ENCODE measurements around the gene NR5A2.
A peak's percentile ranks its signal among the peaks of the same experiment; 100 is the strongest.

The NR5A2 gene

GRCh38 chr1:200115532-200115931 is 88.0 kb downstream of the NR5A2 start:
- no peaks in the 10 kb centered on the region for H3K36me3 ChIP-seq (ENCODE audit: insufficient read depth, low read length)
- no peak overlapping the region for H3K4me3 ChIP-seq (ENCODE audit: low read length, poor library complexity, severe bottlenecking)
- no peak for TF ChIP-seq CTCF (conservative IDR thresholded peaks at IDR 0.05; ENCODE audit: low read length)
- TF ChIP-seq EZH2phosphoT487 (IDR thresholded peaks at IDR 0.05; ENCODE audit: borderline replicate concordance), result no peak
- H3K4me1 ChIP-seq (ENCODE audit: insufficient read depth, low read length, poor library complexity, severe bottlenecking), result peaks cover 7% of the 10 kb centered on the region
- no peak overlapping the region for H3K9ac ChIP-seq (ENCODE audit: low read depth, low read length, poor library complexity, severe bottlenecking)
- no peaks in the 10 kb centered on the region for H3K9me2 ChIP-seq (replicated peaks; ENCODE audit: low read depth, low read length)
- H4K20me1 ChIP-seq (ENCODE audit: insufficient read depth, low read length, poor library complexity, severe bottlenecking), result no peaks in the 10 kb centered on the region
- H3K9me3 ChIP-seq (ENCODE audit: insufficient read depth, low read depth, low read length), result no peaks in the 10 kb centered on the region
- H2AFZ ChIP-seq (ENCODE audit: low read length), result peak overlapping the region; percentile 14
- no peak overlapping the region for H3K4me2 ChIP-seq (ENCODE audit: low read depth, low read length, poor library complexity, severe bottlenecking)
- H3F3A ChIP-seq (ENCODE audit: low read depth), result no peaks in the 10 kb centered on the region
- no peaks in the 10 kb centered on the region for H3K79me2 ChIP-seq (ENCODE audit: insufficient read depth, low read length)
- H3K27me3 ChIP-seq (ENCODE audit: insufficient read depth, low read length, poor library complexity, severe bottlenecking), result no peaks in the 10 kb centered on the region

GRCh38 chr1:200116324-200116723 is 88.8 kb downstream of the NR5A2 start:
- Histone ChIP-seq H3K9me3 (ENCODE audit: insufficient read depth, low read depth, low read length) (no peaks in the 10 kb centered on the region), H3K4me2 (ENCODE audit: low read depth, low read length, poor library complexity, severe bottlenecking) (no peak overlapping the region), H3F3A (ENCODE audit: low read depth) (no peaks in the 10 kb centered on the region), H4K20me1 (ENCODE audit: insufficient read depth, low read length, poor library complexity, severe bottlenecking) (no peaks in the 10 kb centered on the region), H3K4me3 (ENCODE audit: low read length, poor library complexity, severe bottlenecking) (no peak overlapping the region), H3K4me1 (ENCODE audit: insufficient read depth, low read length, poor library complexity, severe bottlenecking) (peaks cover 10% of the 10 kb centered on the region), H3K36me3 (ENCODE audit: insufficient read depth, low read length) (no peaks in the 10 kb centered on the region), H3K9me2 (replicated peaks; ENCODE audit: low read depth, low read length) (no peaks in the 10 kb centered on the region), H2AFZ (ENCODE audit: low read length) (no peak overlapping the region), H3K9ac (ENCODE audit: low read depth, low read length, poor library complexity, severe bottlenecking) (no peak overlapping the region), H3K79me2 (ENCODE audit: insufficient read depth, low read length) (no peaks in the 10 kb centered on the region), H3K27me3 (ENCODE audit: insufficient read depth, low read length, poor library complexity, severe bottlenecking) (no peaks in the 10 kb centered on the region)
- TF ChIP-seq EZH2phosphoT487 (IDR thresholded peaks at IDR 0.05; ENCODE audit: borderline replicate concordance), result no peak
- no peak for TF ChIP-seq CTCF (conservative IDR thresholded peaks at IDR 0.05; ENCODE audit: low read length)

DNA sequence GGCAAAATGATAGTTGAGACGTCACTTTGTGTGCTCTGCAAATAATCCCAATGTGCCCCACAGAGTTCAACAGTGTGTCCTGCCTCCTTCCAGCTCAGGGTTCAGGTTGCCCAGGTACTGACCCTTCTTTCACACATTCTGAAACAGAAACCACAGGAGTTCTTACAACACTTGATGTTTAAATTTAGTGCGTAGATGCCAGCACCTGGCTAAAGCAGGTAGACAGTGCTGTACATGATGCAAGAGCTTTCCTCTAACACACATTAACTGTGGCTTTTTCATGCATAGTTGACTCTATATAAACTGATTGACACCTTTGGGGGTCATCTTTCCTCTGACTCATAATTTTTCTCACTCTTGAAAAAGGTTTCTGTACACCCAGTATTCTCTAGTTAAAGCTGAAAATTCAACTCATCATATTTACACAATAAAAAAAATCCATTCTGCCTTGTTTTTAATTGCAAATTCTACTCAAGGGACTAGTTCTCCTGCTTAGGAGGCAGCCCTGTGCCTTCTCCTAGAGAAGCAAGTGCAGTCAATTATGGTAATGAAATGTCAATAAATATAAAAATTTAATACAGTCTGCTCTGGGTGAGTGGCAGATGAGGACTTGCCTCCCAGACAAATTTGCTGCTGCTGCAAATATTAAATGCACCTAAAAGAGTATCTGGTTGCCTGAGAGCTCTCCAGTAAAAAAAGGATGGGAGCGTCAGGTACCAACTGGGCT is 91.4 kb downstream of the NR5A2 start:
- Histone ChIP-seq H3F3A (ENCODE audit: low read depth) (no peaks in the 10 kb centered on the region), H3K4me3 (ENCODE audit: low read length, poor library complexity, severe bottlenecking) (no peak overlapping the region), H3K36me3 (ENCODE audit: insufficient read depth, low read length) (no peaks in the 10 kb centered on the region), H3K4me1 (ENCODE audit: insufficient read depth, low read length, poor library complexity, severe bottlenecking) (peaks cover 27% of the 10 kb centered on the region), H2AFZ (ENCODE audit: low read length) (no peak overlapping the region), H3K9me3 (ENCODE audit: insufficient read depth, low read depth, low read length) (no peaks in the 10 kb centered on the region), H3K9ac (ENCODE audit: low read depth, low read length, poor library complexity, severe bottlenecking) (no peak overlapping the region), H3K27me3 (ENCODE audit: insufficient read depth, low read length, poor library complexity, severe bottlenecking) (no peaks in the 10 kb centered on the region), H3K79me2 (ENCODE audit: insufficient read depth, low read length) (no peaks in the 10 kb centered on the region), H4K20me1 (ENCODE audit: insufficient read depth, low read length, poor library complexity, severe bottlenecking) (no peaks in the 10 kb centered on the region), H3K9me2 (replicated peaks; ENCODE audit: low read depth, low read length) (no peaks in the 10 kb centered on the region), H3K4me2 (ENCODE audit: low read depth, low read length, poor library complexity, severe bottlenecking) (no peak overlapping the region)
- no peak for TF ChIP-seq EZH2phosphoT487 (IDR thresholded peaks at IDR 0.05; ENCODE audit: borderline replicate concordance)

GRCh38 chr1:200121421-200121820 is 93.9 kb downstream of the NR5A2 start:
- no peaks in the 10 kb centered on the region for H3K27me3 ChIP-seq (ENCODE audit: insufficient read depth, low read length, poor library complexity, severe bottlenecking)
- no peak overlapping the region for H2AFZ ChIP-seq (ENCODE audit: low read length)
- peak overlapping the region; percentile 40 for H3K4me2 ChIP-seq (ENCODE audit: low read depth, low read length, poor library complexity, severe bottlenecking)
- H4K20me1 ChIP-seq (ENCODE audit: insufficient read depth, low read length, poor library complexity, severe bottlenecking), result no peaks in the 10 kb centered on the region
- no peaks in the 10 kb centered on the region for H3K79me2 ChIP-seq (ENCODE audit: insufficient read depth, low read length)
- no peaks in the 10 kb centered on the region for H3K9me2 ChIP-seq (replicated peaks; ENCODE audit: low read depth, low read length)
- TF ChIP-seq EZH2phosphoT487 (IDR thresholded peaks at IDR 0.05; ENCODE audit: borderline replicate concordance) (no peak), CTCF (conservative IDR thresholded peaks at IDR 0.05; ENCODE audit: low read length) (no peak)
- H3F3A ChIP-seq (ENCODE audit: low read depth), result no peaks in the 10 kb centered on the region
- no peaks in the 10 kb centered on the region for H3K36me3 ChIP-seq (ENCODE audit: insufficient read depth, low read length)
- H3K4me1 ChIP-seq (ENCODE audit: insufficient read depth, low read length, poor library complexity, severe bottlenecking), result peaks cover 27% of the 10 kb centered on the region
- H3K9me3 ChIP-seq (ENCODE audit: insufficient read depth, low read depth, low read length), result no peaks in the 10 kb centered on the region
- H3K9ac ChIP-seq (ENCODE audit: low read depth, low read length, poor library complexity, severe bottlenecking), result no peak overlapping the region
- no peak overlapping the region for H3K4me3 ChIP-seq (ENCODE audit: low read length, poor library complexity, severe bottlenecking)
